ENCODE results near the gene CHMP3. TPM values are rescaled to one million over a fixed set of nuclear protein-coding genes. Genes with fewer than 3 reads are reported as not detected.

Gene CHMP3
- total RNA-seq, 3 donors from 2014 or later: 149 to 203 (median 196) TPM

DNA sequence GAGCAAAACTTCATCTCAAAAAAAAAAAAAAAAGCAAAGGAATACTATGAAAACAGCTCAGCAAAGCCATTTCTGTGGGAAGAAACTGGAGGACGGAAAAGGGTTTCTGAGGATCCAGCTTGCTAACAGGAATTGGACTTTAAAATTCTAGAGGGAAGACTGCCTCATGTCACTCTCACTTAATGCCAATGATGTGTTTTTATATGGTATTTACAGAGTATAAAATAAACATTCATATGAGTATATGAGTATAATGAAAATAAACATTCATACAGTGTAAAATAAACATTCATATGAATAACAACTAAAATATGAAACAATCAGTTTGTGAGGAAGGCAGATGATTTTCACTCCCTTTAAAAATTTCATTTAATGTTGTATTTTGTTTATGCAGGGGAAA lies 43.9 kb downstream of the CHMP3 start:
- ATAC-seq (no peak), DNase-seq (no peak)
- Histone ChIP-seq H3K4me3 (no peak overlapping the region), H3K9me3 (peaks cover 6% of the 10 kb centered on the region), H3K4me1 (ENCODE audit: low read depth) (no peaks in the 10 kb centered on the region), H3K36me3 (ENCODE audit: low read depth) (no peaks in the 10 kb centered on the region)
- intact Hi-C loops (cut with DNase I, micrococcal nuclease): no loop called here
- TF ChIP-seq, protein P1, sequence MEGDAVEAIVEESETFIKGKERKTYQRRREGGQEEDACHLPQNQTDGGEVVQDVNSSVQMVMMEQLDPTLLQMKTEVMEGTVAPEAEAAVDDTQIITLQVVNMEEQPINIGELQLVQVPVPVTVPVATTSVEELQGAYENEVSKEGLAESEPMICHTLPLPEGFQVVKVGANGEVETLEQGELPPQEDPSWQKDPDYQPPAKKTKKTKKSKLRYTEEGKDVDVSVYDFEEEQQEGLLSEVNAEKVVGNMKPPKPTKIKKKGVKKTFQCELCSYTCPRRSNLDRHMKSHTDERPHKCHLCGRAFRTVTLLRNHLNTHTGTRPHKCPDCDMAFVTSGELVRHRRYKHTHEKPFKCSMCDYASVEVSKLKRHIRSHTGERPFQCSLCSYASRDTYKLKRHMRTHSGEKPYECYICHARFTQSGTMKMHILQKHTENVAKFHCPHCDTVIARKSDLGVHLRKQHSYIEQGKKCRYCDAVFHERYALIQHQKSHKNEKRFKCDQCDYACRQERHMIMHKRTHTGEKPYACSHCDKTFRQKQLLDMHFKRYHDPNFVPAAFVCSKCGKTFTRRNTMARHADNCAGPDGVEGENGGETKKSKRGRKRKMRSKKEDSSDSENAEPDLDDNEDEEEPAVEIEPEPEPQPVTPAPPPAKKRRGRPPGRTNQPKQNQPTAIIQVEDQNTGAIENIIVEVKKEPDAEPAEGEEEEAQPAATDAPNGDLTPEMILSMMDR (IDR thresholded peaks at IDR 0.05): no peak

DNA sequence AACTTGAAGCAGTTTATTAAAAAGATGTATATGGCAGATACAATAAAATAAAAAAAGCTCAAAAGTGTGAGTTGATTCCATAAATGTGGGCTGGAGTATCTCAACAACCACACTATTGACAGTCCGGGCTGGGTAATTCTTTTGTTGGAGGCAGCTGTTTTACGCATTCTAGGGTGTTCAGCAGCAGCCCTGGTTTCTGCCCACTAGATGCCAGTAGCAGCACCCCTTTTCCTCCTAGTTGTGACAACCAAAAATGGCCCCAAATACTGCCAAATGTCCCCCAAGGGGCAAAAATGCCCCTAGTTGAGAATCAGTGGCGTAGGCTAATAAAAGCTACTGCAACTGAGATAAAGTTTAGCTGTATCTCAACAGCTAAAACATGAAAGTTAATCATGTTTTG lies 44.8 kb downstream of the CHMP3 start:
- Histone ChIP-seq H3K4me3 (no peak overlapping the region), H3K36me3 (ENCODE audit: low read depth) (no peaks in the 10 kb centered on the region), H3K9me3 (peaks cover 6% of the 10 kb centered on the region), H3K4me1 (ENCODE audit: low read depth) (no peaks in the 10 kb centered on the region)
- DNase-seq (peak in 1 of 3 donors; percentile 28), ATAC-seq (peak; percentile 52)
- TF ChIP-seq, protein P1 (IDR thresholded peaks at IDR 0.05): no peak
- intact Hi-C loops (cut with DNase I, micrococcal nuclease): no loop called here

GRCh38 chr2:86513948-86514660 lies 49.1 kb downstream of the CHMP3 start:
- intact Hi-C loops (cut with DNase I, micrococcal nuclease): no loop called here
- TF ChIP-seq, protein P1 (IDR thresholded peaks at IDR 0.05): no peak

GRCh38 chr2:86512892-86513291 lies 50.4 kb downstream of the CHMP3 start:
- H3K36me3 ChIP-seq (ENCODE audit: low read depth): no peaks in the 10 kb centered on the region
- no peaks in the 10 kb centered on the region for H3K4me1 ChIP-seq (ENCODE audit: low read depth)
- no peak for DNase-seq
- H3K4me3 ChIP-seq: no peak overlapping the region
- no peaks in the 10 kb centered on the region for H3K9me3 ChIP-seq
- intact Hi-C loops (cut with DNase I, micrococcal nuclease): no loop called here
- TF ChIP-seq, protein P1 (IDR thresholded peaks at IDR 0.05): no peak
- ATAC-seq: no peak

More at GRCh38 chr2:86513948-86514660, 49.1 kb downstream of the CHMP3 start:
- no peaks in the 10 kb centered on the region for H3K4me1 ChIP-seq (ENCODE audit: low read depth)
- no peak for DNase-seq
- no peaks in the 10 kb centered on the region for H3K36me3 ChIP-seq (ENCODE audit: low read depth)
- H3K4me3 ChIP-seq: no peak overlapping the region
- H3K9me3 ChIP-seq: no peaks in the 10 kb centered on the region
- ATAC-seq: no peak

GRCh38 chr2:86512034-86512433 lies 51.2 kb downstream of the CHMP3 start:
- H3K4me1 ChIP-seq (ENCODE audit: low read depth): no peaks in the 10 kb centered on the region
- TF ChIP-seq, protein P1 (IDR thresholded peaks at IDR 0.05): no peak
- H3K9me3 ChIP-seq: no peaks in the 10 kb centered on the region
- H3K36me3 ChIP-seq (ENCODE audit: low read depth): peaks cover 2% of the 10 kb centered on the region
- DNase-seq: no peak
- ATAC-seq: no peak
- intact Hi-C loops (cut with DNase I, micrococcal nuclease): no loop called here
- H3K4me3 ChIP-seq: no peak overlapping the region
